Measurements from ENCODE around the gene NT5C. TPM values are rescaled to one million over a fixed set of nuclear protein-coding genes. Genes with fewer than 3 reads are reported as not detected.
"Not testable (repeated sequence)": the region's sequence is repeated elsewhere in the genome, so short reads cannot be mapped to it uniquely, and the experiment has no call there.

The NT5C gene
- total RNA-seq, 1 experiment from 2014 or later = 115 TPM

DNA sequence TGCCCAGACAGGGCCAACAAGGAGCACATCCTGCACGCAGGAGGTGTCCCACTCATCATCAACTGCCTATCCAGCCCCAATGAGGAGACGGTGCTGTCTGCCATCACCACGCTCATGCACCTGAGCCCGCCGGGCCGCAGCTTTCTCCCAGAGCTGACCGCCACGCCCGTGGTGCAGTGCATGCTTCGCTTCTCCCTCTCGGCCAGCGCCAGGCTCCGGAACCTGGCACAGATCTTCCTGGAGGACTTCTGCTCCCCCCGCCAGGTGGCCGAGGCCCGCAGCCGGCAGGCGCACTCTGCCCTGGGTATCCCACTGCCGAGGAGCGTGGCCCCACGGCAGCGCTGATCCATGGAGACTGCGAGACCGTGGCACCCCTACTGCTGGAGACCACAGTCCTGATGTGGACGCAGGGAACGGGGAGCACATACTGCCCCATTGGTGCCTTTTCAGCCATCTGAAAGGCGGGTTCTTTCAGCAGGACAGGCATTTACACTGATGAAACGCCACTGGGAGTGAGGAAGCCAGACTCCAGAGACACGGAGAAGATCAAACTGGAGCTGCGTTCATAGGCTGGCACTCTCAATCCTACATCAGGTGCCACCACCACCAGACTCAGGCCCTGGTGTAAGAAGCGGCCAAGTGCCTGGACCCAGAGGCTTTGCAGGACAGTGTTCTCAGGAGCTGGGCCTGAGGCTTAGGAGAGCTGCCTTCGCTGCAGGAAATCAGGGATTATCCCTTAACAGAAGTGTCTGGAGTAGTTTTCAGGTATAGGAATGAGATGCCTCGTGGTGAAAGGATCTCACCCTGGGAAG lies 2.6 kb downstream of the NT5C start:
- DNase-seq (ENCODE audit: low read depth, low spot score) (no peak), ATAC-seq (no peak)
- Histone ChIP-seq H4K20me1 (ENCODE audit: insufficient read depth) (no peaks in the 10 kb centered on the region), H3K9me3 (ENCODE audit: control insufficient read depth in 1 of 2, insufficient read depth in 1 of 2, low read depth in 1 of 2, low read length in 2 of 2) (no peaks in the 10 kb centered on the region), H3K4me3 (replicated peaks in 1 of 2; ENCODE audit: low read depth in 1 of 2, low read length in 2 of 2) (no peak overlapping the region), H3K79me2 (ENCODE audit: insufficient read depth, low read length) (peaks cover 79% of the 10 kb centered on the region), H3K9me2 (ENCODE audit: insufficient read depth) (no peaks in the 10 kb centered on the region), H3K9ac (ENCODE audit: low read length) (no peak overlapping the region), H3K27me3 (ENCODE audit: insufficient read depth, low read length) (no peaks in the 10 kb centered on the region), H3K4me1 (ENCODE audit: control insufficient read depth in 1 of 2, insufficient read depth in 2 of 2, low read length in 2 of 2) (peaks cover 40 to 77% of the 10 kb centered on the region in 2 experiments), H3K27ac (ENCODE audit: low read depth, low read length) (no peak overlapping the region; the same call in 1 of the 2 replicates), H2AFZ (ENCODE audit: low read depth, low read length, poor library complexity, severe bottlenecking) (no peak overlapping the region), H3K4me2 (ENCODE audit: low read length) (no peak overlapping the region), H3K36me3 (ENCODE audit: control insufficient read depth in 1 of 2, insufficient read depth in 2 of 2, low read length in 2 of 2) (peaks cover 0 to 28% of the 10 kb centered on the region in 2 experiments; a peak in 1 of 4 replicates)
- BruUV-seq (replicated peaks) = no TSS peak
- TF ChIP-seq ZFX (IDR thresholded peaks at IDR 0.05) (0 out of 2 replicates have a peak, but pooled peaks have one; percentile 3), TCF7L2 (IDR thresholded peaks at IDR 0.05; ENCODE audit: borderline replicate concordance, extremely low read depth, insufficient read depth, insufficient read length) (no peak)
- POLR2A ChIA-PET = no interaction called here
- CTCF ChIA-PET = interaction anchor here (1.0 to 4.9 kb wide), 3 partner anchors 13 to 94 kb away, joined by 3 to 50 read pairs (median 3); no protein-coding TSS in a partner anchor
- intact Hi-C loops (cut with micrococcal nuclease) = no loop called here
- RAD21 ChIA-PET (ENCODE audit: low non-redundant PET in 1 of 2, low total read pairs in 2 of 2, uncharacterized antibody in 2 of 2, unreplicated experiment in 2 of 2) = no interaction called here

DNA sequence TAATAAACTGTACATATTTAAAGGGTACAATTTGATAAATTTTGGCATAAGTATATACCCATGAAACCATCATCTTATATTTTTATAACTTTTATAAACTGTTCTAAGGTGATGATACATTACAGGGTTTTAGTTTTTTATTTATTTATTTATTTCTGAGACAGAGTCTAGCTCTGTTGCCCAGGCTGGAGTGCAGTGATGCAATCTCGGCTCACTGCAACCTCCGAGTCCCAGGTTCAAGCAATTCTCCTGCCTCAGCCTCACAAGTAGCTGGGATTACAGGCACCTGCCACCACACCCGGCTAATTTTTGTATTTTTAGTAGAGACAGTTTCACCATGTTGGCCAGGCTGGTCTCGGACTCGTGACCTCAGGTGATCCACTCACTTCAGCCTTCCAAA lies 3.6 kb downstream of the NT5C start:
- DNase-seq (ENCODE audit: low read depth, low spot score); RAD21 ChIA-PET (ENCODE audit: low non-redundant PET in 1 of 2, low total read pairs in 2 of 2, uncharacterized antibody in 2 of 2, unreplicated experiment in 2 of 2); BruUV-seq (replicated peaks); H2AFZ ChIP-seq (ENCODE audit: low read depth, low read length, poor library complexity, severe bottlenecking); H3K4me2 ChIP-seq (ENCODE audit: low read length); H3K9me2 ChIP-seq (ENCODE audit: insufficient read depth); H3K27me3 ChIP-seq (ENCODE audit: insufficient read depth, low read length); H3K4me3 ChIP-seq (replicated peaks in 1 of 2; ENCODE audit: low read depth in 1 of 2, low read length in 2 of 2); H3K9me3 ChIP-seq (ENCODE audit: control insufficient read depth in 1 of 2, insufficient read depth in 1 of 2, low read depth in 1 of 2, low read length in 2 of 2); ATAC-seq; H3K9ac ChIP-seq (ENCODE audit: low read length); H4K20me1 ChIP-seq (ENCODE audit: insufficient read depth); intact Hi-C loops (cut with micrococcal nuclease): not testable (repeated sequence)
- POLR2A ChIA-PET = interaction anchor here (0.6 kb wide), 1 partner anchor 22 kb away, joined by 3 read pairs; no protein-coding TSS in a partner anchor
- peaks cover 86% of the 10 kb centered on the region for H3K79me2 ChIP-seq (ENCODE audit: insufficient read depth, low read length)
- peaks cover 45 to 79% of the 10 kb centered on the region in 2 experiments for H3K4me1 ChIP-seq (ENCODE audit: control insufficient read depth in 1 of 2, insufficient read depth in 2 of 2, low read length in 2 of 2)
- peaks cover 0 to 28% of the 10 kb centered on the region in 2 experiments; a peak in 1 of 4 replicates for H3K36me3 ChIP-seq (ENCODE audit: control insufficient read depth in 1 of 2, insufficient read depth in 2 of 2, low read length in 2 of 2)
- H3K27ac ChIP-seq (ENCODE audit: low read depth, low read length) = peak overlapping the region; percentile 0; the same call in 1 of the 2 replicates
- CTCF ChIA-PET = interaction anchor here (0.6 kb wide), 1 partner anchor 14 kb away, joined by 3 read pairs; no protein-coding TSS in a partner anchor

Measured in HCT116 (cell line).